Measurements from ENCODE around the gene PRRT1B.

DNA sequence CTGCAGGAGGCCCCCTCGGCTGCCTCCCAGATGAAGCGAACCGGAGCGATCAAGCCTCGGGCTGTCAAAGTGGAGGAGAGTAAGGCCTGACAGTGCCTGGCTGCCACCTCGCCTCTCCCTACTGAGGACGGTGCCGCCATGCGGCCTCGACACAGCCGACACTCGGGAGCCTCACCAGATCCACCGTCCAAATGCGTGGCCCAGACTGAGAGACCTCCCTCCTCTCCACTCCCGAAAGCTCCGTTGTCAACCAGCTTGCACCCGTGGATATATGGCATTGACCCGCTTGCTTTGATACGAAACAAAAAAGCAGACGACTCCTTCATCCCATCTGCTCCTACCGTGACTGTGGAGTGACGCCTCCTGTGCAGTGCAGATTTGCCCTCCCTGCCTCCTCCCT is 49.5 kb upstream of the PRRT1B start:
- TF ChIP-seq POLR2AphosphoS5 (IDR thresholded peaks at IDR 0.05) (no peak), EP300 (IDR thresholded peaks at IDR 0.05) (no peak)
